Glomerular endothelial cell (primary cell): ENCODE data around the gene FOXL1. TPM values are rescaled to one million over a fixed set of nuclear protein-coding genes. Genes with fewer than 3 reads are reported as not detected.
"Not testable (repeated sequence)": the region's sequence is repeated elsewhere in the genome, so short reads cannot be mapped to it uniquely, and the experiment has no call there.

ENCODE experiments used
- DNase-seq: peaks from one replicate; pipeline ENCODE4 v3.0.0-alpha.2; 2011; ENCODE audit warnings: low read depth, low spot score; ENCODE audit errors: extremely low read depth
- total RNA-seq: library from RNA; depleted of rRNA; stranded (reverse); fragments of >200 nt; gene quantifications from 2 replicates; pipeline ENCODE4 v1.2.3, GENCODE V29; 2015

FOXL1 gene
- total RNA-seq, 1 donor from 2014 or later = 10.3 TPM

DNA sequence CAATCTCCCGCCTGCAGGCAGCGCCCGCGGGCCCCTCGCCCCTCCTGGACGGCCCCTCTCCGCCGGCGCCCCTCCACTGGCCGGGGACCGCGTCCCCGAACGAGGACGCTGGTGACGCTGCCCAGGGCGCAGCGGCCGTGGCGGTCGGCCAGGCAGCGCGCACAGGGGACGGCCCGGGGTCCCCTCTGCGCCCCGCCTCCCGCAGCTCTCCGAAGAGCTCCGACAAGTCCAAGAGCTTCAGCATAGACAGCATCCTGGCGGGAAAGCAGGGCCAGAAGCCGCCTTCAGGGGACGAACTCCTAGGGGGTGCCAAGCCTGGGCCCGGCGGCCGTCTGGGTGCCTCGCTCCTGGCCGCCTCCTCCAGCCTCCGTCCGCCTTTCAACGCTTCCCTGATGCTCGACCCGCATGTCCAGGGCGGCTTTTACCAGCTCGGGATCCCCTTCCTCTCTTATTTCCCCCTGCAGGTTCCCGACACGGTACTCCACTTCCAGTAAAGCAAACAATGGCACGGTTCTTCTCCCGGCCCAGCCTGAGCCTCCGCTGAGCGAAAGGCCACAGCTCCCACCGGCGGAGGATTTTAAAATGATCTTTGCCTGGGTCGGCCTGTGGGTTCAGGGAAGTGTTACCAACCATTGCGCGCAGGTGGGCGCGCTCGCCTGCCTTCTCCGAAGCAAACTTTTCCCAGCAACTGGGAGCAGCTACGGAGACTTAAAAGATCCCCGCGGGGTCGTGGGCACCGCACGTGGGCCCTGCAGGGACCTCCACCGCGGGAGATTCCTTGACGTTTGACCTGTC, 1.1 kb downstream of the FOXL1 start:
- DNase-seq = no peak

DNA sequence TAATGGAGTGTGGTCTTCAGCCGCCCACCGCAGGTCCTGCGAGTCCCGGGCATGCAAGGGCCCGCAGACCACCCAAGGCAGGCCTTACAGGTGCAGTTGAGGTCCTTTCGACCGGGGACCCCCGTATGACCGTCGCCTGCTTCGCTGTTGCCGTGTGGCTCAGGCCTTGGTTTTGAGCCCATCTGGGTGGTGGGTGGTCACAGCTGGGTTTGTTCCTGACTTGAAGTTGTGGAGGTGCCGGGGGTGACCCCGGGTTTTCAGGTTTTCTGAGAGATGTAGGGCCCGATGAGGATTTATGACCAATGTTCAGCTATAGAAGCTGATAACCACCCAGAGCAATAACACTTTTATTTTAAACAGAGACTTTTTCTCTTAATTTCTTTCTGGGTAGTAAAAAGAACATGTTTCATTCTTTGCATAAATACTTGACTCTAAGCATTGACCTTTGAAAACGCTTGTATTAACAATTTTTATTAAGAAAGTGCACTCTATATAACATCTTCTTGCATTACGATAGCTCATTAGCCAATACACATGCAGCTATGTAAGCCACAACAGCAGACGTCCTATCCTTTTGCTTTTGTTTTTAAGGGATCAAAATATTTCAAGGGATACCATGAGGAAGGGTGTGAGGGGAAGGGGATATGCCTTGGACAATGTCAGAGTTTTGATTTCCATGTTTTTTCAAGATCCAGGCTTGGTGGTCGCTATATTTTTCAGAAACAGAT, 1.9 kb downstream of the FOXL1 start:
- no peak for DNase-seq

DNA sequence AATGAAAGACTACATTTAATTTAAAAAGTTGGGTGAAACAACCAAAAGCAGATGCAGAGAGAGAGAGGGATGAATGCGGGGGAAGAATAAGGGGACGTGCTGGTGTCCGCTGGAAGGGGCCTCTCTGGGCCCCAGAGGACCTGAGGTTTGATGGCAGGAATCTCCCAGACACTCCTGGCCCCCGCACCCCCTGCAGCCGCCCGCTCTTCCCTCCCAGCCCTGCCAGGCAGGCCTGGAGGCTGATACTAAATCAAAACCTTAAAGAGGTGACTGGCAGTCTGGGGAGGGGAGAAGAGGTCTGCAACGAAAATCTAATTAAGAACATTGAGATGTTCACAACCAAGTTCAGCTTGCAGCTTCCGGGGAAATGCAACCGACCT, 2.4 kb downstream of the FOXL1 start:
- no peak for DNase-seq

DNA sequence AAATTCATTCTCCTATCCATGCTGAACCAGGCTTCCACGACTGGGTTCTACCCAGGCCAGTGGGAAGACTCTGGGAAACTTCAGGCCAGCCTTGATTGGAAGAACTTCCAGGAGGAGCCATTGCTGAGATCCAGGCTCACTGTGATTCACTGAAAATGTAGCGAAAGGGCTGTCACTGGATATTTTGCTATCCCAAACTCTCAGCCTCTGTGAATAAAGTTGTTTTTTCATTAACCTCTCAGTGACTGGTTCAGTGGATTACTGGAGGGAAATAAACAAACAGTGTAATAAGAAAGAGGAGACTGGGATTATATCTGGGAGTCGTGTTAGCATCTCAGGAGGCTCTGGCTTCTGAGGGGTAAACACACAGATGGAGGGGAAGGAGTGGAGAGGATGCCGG, 3.1 kb downstream of the FOXL1 start:
- no peak for DNase-seq

DNA sequence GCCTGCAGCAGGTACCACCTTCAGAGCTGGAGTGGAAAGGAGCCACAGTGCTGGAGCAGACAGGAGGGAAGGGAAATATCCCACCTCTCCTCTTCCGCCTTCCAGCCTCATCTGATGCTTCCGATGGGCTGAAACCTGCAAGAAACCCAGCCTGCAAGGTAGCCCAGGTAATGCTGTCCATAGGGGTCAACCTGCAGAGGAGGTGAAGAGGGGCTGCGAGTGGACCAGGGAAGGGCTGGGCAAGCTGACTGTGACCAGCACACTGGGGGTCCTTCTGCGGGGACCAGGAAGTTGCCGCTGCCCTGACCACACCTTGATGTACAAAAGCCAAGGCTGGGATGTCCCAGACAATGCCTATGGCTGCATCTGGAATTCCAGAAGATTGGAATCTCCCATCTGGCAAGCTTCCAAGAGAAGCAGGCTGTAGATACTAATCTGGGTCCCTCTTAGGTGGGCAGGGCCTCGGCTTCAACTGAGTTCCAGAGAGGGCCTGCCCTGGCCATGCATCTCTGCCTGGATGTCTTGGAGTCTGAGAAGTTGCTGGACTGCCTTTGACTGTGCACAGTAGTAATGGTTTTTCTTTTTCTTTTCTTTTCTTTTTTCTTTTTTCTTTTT, 5.8 kb downstream of the FOXL1 start:
- DNase-seq = no peak

DNA sequence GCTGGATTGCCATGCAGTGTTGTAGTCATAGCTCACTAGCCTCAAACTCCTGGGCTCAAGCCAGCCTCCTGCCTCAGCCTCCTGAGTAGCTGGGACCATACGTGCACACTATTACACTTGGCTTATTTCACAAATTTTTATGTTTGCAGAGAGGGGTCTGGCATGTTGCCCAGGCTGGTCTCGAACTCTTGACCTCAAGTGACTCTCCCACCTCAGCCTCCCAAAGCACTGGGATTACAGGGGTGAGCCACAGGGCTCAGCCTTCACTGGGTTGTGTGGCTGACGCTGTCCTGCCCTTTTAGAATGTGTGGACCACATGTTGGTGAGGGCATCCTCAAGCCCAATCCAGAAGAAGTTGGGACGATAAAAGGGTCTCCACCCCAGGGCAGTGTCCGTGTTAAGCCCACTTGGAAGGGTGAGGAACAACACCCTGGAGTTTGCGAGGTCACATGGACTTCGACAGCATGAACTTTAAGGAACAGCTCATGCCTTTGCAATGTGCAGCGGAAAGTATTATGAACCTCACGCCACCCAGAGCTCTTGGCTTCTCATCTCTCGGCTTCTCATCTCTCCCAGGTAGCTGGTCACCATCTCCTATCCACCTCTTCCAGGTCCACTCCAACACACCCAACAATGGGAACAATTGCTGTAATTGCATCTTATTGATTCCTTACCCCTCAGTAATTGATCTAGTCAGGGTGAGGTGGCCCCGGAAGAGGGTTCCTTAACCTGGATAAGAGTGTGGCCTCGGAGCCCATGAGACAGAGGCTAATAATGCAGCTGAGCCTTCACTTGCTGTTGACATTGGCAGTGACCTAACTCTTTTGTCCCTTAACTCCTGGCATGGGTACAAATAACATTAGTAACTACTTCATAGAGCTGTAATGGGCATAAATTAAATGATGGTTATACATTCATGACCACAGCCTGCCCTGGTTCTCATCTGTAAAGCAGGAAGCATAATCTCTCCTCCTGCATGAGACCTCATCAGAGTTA, 6.7 kb downstream of the FOXL1 start:
- no peak for DNase-seq

DNA sequence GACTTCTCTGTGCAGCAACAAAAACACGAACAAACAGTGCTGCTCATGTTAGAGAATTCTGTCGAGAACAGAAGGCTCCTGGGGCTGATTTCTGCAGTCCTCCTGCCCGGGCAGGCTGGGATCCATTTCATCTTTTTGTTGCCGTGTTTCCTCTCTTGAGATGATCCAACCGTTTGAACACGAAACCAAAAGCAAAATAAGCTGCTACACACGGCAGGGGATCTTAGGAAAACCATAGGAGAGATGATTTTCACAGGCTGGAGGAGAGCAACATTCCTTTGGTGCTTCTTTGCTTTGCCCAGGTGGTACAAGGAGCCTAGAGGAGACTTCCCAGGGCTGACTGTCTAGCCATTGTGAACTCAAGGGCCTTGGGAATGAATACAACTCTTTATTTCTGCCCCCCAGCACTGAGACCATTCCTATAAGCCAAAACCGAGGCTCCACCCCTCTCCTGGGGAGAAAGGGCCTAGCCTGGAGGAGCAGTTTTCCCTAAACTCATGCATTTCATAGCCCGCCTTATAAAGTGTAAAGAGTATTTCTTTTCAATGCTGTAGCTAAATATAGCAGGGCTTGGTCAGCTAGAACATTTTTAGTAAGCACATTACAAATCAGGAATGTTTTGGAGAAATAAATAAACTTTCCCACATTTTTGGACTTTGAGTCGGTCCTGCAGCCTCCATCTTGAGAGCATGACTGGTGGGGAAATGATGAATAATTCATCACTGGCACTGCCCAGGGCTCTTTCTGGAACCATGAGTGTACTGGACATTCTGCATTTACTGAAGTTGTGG, 7.7 kb downstream of the FOXL1 start:
- no peak for DNase-seq

DNA sequence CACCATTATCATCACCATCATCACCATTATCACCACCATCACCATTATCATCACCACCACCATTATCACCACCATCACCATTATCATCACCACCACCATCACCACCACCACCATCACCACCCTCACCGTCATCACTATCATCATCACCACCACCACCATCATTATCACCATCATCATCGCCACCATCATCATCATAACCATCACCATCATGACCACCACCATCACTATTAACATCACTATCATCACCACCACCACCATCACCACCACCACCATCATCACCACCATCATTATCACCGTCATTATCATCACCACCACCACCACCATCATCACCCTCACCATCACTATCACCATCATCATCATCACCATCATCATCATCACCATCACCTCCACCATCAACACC, 9.1 kb downstream of the FOXL1 start:
- DNase-seq = no peak

DNA sequence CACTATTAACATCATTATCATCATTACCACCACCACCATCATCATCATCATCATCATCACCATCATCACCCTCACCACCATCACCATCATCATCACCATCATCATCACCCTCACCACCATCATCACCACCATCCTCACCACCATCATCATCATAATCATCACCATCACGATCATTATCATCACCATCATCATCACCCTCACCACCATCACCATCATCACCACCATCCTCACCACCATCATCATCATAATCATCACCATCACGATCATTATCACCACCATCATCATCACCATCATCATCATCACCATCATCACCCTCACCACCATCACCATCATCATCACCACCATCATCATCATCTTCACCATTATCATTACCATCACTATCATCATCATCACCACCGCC, 9.6 kb downstream of the FOXL1 start:
- DNase-seq = not testable (repeated sequence)

DNA sequence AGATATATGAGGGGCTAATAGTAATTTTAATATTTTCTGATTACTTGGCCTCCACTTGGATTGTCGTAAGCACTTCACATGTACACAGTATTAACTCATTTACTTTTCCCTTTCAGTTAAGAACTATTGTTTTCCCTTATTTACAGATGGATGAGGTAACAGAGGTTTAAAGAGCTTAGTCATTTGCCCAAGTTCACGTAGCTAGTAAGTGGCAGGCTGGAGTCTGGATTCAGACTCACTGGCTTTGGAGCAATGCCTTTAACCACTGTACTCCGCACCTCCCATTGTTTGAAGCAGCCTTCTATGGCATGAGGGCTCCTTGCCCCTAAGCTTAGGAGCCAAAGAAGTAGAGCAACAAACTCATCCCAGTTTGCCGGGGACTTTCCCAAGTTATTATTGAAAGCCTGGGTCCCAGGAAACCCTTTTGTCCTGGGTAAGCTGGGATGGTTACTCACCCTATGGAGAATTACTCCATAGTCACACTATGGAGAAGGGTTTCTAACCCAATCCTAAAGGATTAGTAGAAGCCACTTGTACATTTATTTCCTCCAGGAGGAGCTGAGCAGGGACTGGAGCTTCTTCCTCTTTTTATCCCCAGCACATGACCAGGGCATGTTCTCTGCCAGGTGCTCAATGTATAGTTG, 12.3 kb downstream of the FOXL1 start:
- no peak for DNase-seq

DNA sequence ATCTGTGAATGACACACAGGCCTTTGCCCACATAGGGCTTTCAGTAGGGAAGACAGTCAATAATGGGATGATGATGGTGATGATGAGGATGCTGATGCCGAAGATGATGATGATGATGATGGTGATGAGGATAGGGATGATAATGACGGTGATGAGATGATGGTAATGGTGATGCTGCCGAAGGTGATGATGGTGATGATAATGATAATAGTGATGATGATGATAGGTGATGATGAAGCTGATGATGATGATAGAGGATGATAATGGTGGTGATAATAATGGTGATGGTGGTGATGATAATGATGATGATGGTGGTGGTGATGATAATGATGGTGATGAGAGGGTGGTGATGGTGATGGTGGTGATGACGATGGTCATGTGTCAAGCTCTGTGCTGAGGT, 12.9 kb downstream of the FOXL1 start:
- DNase-seq = no peak

DNA sequence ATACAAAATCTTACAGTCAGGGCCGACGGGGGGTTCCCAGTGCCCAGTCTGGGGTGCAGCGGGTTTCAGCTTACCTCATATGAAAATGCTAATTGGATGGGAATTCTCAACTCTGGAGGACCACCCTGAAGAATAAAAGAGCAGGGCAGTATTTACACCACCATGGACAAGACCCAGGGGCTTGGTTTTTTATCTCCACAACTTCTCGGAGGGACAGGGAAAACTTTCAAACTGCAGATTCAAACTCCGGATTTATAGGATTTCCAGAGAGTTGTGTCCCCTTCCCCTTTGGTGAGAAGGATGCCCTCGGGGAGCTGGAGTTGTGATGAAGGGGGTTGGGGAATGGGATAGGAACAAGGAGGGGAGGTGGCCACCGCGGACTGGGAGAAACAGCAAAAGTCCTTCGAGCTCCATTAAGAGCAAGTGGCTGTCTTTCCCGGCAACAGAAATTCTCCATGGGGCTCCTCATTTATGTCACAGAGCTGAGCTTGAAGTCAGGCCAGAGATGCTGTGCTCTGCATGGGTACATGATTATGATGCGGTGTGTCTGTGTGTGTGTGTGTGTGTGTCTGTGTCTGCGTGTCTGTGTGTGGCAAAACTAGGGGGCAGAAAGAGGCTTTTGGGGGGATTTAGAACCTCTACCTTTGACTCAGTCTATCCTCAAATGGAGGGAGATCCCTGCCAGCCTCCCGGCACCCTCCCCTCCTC, 15.7 kb downstream of the FOXL1 start:
- DNase-seq = no peak

DNA sequence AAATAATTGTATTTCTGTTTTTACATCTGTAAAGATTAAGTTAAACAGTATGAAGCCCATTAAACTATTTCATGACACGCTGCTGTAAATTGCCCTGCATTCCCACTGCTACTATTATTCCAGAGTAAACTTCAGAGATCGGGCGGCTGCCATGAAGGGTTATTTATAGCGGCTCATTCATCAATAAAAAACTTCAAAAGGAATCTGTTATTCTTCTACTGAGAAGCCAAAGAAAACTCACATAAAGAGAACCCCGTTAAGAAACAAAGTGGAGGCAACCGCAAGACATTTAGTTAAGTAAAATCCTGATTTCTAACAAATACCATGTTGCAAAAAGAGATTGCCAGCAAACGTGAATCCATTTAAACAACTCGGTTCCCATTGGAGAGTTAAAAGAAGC, 16.4 kb downstream of the FOXL1 start:
- DNase-seq = no peak

DNA sequence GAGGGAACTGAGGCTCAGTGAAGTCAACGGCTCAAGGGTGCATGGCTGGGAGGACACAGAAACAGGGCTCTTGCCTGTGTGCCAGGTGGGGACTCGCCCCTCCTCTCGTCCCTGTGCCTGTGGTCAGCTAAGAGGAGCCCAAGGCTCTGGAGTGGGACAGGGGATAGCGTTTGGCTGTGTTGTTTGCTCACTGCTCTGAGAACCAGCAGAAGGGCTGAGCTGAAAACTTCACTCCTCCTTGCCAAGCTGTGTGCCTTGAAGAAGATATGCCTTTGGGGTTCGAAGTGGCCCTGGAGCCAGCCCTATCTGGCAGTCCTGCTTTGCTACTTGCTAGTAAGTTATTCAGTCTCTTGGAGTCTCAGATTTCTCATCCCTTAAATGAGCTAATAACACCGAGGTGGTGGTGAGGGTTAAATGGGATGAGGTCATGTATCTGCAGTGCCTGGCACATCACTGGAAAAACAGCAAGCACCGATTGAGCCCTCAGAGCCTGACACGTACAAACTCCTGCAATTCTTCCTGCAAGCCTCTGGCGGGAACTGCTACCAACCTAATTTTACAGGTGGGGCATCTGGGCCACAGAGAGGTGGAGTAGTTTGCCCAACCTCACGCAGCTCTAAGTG, 17.7 kb downstream of the FOXL1 start:
- DNase-seq = no peak

DNA sequence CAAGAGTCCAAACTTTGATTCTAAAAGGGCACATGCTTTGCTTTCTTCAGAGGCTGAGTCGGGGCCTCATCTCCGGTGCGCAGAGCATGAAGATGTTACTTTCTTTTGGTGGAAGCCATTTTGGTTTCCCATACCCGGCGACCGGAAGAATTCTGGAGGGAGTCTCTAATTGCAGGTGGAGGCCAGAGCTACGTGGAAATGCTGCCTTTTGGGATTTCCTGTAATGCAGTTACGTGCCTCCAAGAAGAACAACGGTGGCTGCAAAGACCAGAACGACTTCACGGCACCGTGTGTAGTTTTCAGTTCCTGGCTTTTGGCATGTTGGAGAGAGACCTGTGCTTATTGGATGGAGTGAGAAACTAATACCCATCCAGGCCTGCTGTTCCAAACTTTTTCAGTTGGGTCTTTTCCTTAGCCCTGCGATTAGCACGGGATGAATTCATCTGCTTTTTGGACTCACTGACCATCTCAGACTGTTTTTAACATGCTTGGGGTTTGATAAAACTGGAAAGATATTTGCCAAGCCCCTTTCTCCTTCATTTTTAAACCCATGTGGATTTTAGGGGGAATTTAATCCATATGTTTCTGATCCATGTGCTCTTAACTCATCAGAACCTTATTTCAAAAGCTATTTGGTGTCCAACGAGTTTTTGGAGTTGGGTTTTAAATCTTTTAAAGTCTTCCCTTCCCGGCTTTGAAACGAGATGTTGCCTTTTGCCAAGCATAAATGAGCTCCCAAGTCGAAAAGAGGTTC, 19.0 kb downstream of the FOXL1 start:
- DNase-seq = no peak

DNA sequence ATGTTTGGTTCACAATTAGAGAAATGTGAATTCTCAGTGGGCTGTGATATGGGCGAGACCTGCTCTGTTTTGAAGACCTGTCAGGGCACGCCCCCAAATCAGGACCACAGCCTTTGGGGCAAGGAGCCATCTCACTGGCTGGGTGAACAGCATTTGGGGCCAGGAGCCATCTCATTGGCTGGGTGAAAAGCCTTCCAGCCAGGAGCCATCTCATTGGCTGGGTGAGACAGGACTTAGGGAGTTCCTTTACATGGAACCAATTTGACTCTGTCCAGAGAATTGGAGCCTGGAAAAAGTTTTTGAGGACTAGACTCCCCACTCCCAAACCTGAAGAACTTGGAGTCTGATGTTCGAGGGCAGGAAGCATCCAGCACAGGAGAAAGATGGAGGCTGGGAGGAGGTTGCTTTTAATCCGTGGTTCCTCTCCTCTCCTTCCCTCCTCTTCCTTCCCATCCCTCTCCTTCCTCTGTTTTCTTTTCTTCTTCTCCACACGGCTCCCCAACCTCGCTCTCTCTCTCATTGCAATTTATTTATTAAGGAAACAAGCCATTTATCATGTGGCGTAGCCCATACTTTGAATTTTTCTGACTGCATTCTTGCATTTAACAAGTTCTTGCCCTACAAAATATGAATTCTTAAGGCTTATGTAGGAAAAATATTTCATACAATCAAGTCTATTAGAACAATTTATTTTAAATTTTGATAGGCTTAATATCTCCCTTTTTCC, 19.7 kb downstream of the FOXL1 start:
- no peak for DNase-seq
